Upper lobe of left lung (tissue), 4 donors: ENCODE measurements around the gene C3orf70.

ENCODE experiments used
- EP300 ChIP-seq, 4 donors: sonication (generic); formaldehyde crosslinking; IDR thresholded peaks; one replicate each; pipeline ENCODE4 v1.5.1; 2017; ENCODE audit warnings: antibody characterized with exemption in 4 of 4, control low read depth in 2 of 4
- POLR2A ChIP-seq, 4 donors: fragments of 450-650 bp; IDR thresholded peaks; one replicate each; pipeline ENCODE4 v1.5.1; 2016 to 2017; ENCODE audit warnings: antibody characterized with exemption in 4 of 4, mild to moderate bottlenecking in 2 of 4
- POLR2AphosphoS5 ChIP-seq, 2 donors: sonication (generic); formaldehyde crosslinking; IDR thresholded peaks; one replicate each; pipeline ENCODE4 v1.5.1; 2017; ENCODE audit warnings: antibody characterized with exemption in 2 of 2
- TF ChIP-seq, protein P1 (sequence below), 6 experiments: fragments of 450-650 bp in 4 of 6; fragments of 200-600 bp in 2 of 6; sonication (generic) in 2 of 6; IDR thresholded peaks; one replicate each; pipeline ENCODE4 v1.5.1; 2016 to 2019; ENCODE audit warnings: antibody characterized with exemption in 6 of 6

DNA sequence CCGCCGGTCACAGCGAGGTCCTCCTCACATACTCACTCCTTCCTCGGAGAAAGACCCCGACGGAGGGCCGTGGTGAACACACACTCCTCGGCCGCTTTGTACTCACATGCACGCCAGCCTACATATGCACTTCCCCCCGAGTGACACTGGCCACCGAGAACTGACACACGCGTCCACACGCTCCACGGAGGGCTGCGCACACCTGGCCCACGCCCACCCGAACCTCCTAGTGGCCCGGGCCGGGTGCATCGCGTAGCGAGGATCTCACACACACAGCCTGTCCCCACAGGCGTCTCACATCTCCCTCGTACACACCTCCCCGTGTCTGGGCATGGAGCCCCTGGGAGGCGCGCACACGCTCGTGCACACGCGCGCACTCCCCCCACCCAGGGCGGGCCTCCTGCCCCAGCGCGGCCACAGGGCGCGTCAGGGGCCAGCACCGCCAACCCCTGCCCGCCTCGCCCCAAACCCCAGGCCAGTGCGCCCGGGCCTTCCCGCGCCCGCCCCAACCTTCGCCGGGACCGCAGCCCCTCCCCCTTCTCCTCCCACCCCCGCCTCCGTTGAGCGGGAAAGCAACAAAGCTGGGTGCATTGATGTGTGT is 411 bp upstream of the C3orf70 start:
- TF ChIP-seq POLR2AphosphoS5 (IDR thresholded peaks at IDR 0.05) (no peak), EP300 (IDR thresholded peaks at IDR 0.05) (no peak), POLR2A (IDR thresholded peaks at IDR 0.05) (no peak)
- TF ChIP-seq, protein P1, sequence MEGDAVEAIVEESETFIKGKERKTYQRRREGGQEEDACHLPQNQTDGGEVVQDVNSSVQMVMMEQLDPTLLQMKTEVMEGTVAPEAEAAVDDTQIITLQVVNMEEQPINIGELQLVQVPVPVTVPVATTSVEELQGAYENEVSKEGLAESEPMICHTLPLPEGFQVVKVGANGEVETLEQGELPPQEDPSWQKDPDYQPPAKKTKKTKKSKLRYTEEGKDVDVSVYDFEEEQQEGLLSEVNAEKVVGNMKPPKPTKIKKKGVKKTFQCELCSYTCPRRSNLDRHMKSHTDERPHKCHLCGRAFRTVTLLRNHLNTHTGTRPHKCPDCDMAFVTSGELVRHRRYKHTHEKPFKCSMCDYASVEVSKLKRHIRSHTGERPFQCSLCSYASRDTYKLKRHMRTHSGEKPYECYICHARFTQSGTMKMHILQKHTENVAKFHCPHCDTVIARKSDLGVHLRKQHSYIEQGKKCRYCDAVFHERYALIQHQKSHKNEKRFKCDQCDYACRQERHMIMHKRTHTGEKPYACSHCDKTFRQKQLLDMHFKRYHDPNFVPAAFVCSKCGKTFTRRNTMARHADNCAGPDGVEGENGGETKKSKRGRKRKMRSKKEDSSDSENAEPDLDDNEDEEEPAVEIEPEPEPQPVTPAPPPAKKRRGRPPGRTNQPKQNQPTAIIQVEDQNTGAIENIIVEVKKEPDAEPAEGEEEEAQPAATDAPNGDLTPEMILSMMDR (IDR thresholded peaks at IDR 0.05) = no peak
